ENCODE measurements around the gene MAP3K13. TPM values are rescaled to one million over a fixed set of nuclear protein-coding genes. Genes with fewer than 3 reads are reported as not detected.

The MAP3K13 gene
- total RNA-seq, 4 donors from 2014 or later: 17.2 to 42.6 (median 31.9) TPM

DNA sequence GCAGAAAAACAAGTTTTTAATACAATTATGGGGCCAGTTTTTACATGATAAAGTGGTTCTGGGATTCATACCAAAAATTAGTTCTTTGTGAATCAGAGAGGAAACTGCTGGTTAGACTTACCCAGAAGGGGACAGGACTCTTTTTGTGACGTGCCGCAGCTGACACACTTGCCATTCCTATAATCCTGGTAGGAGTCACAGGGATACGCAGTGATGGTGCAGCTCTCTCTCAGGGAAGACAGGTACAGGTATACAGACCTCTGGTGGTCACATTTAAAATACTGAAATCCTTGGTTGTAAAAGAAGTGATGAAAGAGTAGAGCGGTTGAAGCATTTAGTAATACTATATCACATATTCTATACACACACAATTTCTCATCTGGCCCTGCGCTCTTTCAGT lies 156.1 kb downstream of the MAP3K13 start:
- TF ChIP-seq, protein P1, sequence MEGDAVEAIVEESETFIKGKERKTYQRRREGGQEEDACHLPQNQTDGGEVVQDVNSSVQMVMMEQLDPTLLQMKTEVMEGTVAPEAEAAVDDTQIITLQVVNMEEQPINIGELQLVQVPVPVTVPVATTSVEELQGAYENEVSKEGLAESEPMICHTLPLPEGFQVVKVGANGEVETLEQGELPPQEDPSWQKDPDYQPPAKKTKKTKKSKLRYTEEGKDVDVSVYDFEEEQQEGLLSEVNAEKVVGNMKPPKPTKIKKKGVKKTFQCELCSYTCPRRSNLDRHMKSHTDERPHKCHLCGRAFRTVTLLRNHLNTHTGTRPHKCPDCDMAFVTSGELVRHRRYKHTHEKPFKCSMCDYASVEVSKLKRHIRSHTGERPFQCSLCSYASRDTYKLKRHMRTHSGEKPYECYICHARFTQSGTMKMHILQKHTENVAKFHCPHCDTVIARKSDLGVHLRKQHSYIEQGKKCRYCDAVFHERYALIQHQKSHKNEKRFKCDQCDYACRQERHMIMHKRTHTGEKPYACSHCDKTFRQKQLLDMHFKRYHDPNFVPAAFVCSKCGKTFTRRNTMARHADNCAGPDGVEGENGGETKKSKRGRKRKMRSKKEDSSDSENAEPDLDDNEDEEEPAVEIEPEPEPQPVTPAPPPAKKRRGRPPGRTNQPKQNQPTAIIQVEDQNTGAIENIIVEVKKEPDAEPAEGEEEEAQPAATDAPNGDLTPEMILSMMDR (IDR thresholded peaks at IDR 0.05): no peak
- TF ChIP-seq POLR2A (IDR thresholded peaks at IDR 0.05) (no peak), EP300 (IDR thresholded peaks at IDR 0.05; ENCODE audit: low read depth) (no peak), POLR2AphosphoS5 (IDR thresholded peaks at IDR 0.05) (no peak)
- intact Hi-C loops (cut with DNase I; ENCODE audit: low total_unique reads) (no loop called here), in situ Hi-C loops (cut with MboI; ENCODE audit: low pct_ligation_motif_present in 1 of 4, low pct_unique_long_range_greater_than_20kb in 1 of 4, low sequenced_read_pairs in 3 of 4) (no loop called here)
- 84 to 93% methylated on average over 5 of the region's 5 CpGs for WGBS, 2 donors (ENCODE audit: low coverage in 1 of 2)
- Histone ChIP-seq H3K36me3 (peaks cover 0 to 16% (median 6%) of the 10 kb centered on the region in 4 donors), H3K4me1 (no peaks in the 10 kb centered on the region), H3K27ac (no peak overlapping the region), H3K9me3 (no peaks in the 10 kb centered on the region), H3K27me3 (no peaks in the 10 kb centered on the region), H3K4me3 (no peak overlapping the region)
- DNase-seq: no peak

DNA sequence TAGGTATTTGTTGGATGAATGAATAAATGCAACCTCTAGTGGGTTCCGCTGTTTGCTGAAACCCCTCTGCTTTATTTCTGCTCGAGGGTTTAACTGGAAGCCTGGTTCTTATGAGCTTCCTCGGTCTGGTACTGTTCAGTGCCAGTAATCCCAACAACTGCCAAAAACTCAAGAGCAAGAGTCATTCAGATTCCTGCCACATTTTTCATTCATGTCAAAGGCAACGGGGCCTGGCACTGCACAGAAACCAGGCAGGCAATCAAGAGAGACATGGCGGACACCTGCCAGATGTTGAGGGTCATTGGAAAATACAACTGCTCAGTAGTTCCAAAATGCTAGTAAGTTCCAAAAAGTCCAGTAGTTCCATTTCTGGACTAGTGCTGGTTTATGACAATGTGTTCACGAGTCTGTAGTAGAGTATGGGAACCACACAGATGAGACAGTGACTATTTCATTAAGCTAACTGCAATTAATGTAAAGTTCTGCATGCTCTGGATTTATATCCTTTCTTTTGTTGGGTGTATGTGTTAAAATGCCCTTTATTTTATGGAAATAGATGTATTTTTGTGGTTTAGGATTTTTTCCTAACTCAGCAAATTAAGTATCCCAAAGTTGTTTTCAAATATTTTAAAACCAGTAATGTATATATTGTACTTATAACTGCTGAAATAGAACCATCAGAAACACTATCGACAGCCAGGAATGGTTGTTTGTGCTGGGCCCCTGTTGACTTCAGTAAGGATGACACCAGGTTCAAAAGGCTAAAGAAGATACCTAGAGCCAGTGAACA lies 158.6 kb downstream of the MAP3K13 start:
- no peaks in the 10 kb centered on the region for H3K9me3 ChIP-seq
- H3K4me3 ChIP-seq: no peak overlapping the region
- H3K27ac ChIP-seq: no peak overlapping the region
- intact Hi-C loops (cut with DNase I; ENCODE audit: low total_unique reads) (no loop called here), in situ Hi-C loops (cut with MboI; ENCODE audit: low pct_ligation_motif_present in 1 of 4, low pct_unique_long_range_greater_than_20kb in 1 of 4, low sequenced_read_pairs in 3 of 4) (no loop called here)
- DNase-seq: no peak
- peaks cover 0 to 16% (median 6%) of the 10 kb centered on the region in 4 donors for H3K36me3 ChIP-seq
- no peaks in the 10 kb centered on the region for H3K27me3 ChIP-seq
- no peaks in the 10 kb centered on the region for H3K4me1 ChIP-seq
- 88 to 89% methylated on average over 6 to 7 of the region's 7 CpGs for WGBS, 2 donors (ENCODE audit: low coverage in 1 of 2)
- TF ChIP-seq EP300 (IDR thresholded peaks at IDR 0.05; ENCODE audit: low read depth): no peak
- no peak for TF ChIP-seq POLR2A (IDR thresholded peaks at IDR 0.05)
- TF ChIP-seq POLR2AphosphoS5 (IDR thresholded peaks at IDR 0.05): no peak
- TF ChIP-seq, protein P1 (IDR thresholded peaks at IDR 0.05): no peak

DNA sequence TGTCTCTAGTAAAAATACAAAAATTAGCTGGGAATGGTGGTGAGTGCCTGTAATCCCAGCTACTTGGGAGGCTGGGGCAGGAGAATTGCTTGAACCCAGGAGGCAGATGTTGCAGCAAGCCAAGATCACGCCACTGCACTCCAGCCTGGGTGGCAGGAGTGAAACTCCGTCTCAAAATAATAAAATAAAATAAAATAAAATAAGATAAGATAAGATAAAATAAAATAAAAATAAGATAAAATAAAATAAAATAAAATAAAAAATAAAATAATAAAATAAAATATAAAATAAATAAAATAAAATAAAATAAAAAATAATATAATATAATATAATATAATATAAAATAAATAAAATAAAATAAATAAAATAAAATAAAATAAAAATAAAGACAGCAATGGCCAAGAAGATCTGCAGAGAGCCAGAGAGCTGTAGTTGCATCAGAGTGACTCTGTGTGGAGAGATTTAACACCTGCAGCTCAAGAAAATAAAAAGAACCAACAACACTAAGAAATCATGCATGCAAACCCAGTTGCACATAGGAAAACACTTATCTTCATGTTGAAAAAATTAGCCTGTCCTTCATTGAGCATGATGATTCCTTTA lies 163.5 kb downstream of the MAP3K13 start:
- no peak for TF ChIP-seq EP300 (IDR thresholded peaks at IDR 0.05; ENCODE audit: low read depth)
- no peak for DNase-seq
- Histone ChIP-seq H3K27me3 (no peaks in the 10 kb centered on the region), H3K36me3 (peaks cover 0 to 5% (median 0%) of the 10 kb centered on the region in 4 donors), H3K9me3 (no peaks in the 10 kb centered on the region), H3K4me3 (no peak overlapping the region), H3K4me1 (no peaks in the 10 kb centered on the region), H3K27ac (no peak overlapping the region)
- 82% methylated on average over 2 of the region's 2 CpGs; no CpG with 5 or more reads in 1 of the 2 donors for WGBS, 2 donors (ENCODE audit: low coverage in 1 of 2)
- intact Hi-C loops (cut with DNase I; ENCODE audit: low total_unique reads) (no loop called here), in situ Hi-C loops (cut with MboI; ENCODE audit: low pct_ligation_motif_present in 1 of 4, low pct_unique_long_range_greater_than_20kb in 1 of 4, low sequenced_read_pairs in 3 of 4) (no loop called here)

DNA sequence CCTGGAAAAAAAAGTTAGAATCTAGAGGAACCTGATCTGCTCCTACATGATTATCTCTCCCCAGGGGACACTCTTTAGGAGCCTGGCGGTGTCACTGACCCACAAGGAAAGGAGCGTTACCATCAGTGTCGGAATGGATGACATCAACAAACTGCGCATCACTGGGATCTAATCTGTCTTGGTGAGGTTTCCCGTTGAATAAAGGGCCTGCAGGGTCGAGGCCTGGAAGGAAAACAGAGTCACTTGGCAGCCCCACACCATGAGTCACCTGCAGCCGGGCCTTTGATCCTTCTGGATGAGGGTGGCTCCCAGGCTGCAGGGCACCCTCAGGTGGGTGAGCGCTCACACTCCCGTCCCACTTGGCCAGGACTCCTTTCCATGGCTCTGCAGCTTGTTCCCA lies 164.4 kb downstream of the MAP3K13 start:
- Histone ChIP-seq H3K36me3 (peaks cover 0 to 5% (median 0%) of the 10 kb centered on the region in 4 donors), H3K4me1 (no peaks in the 10 kb centered on the region), H3K9me3 (no peaks in the 10 kb centered on the region), H3K27me3 (no peaks in the 10 kb centered on the region), H3K27ac (no peak overlapping the region), H3K4me3 (no peak overlapping the region)
- intact Hi-C loops (cut with DNase I; ENCODE audit: low total_unique reads): no loop called here
- DNase-seq: no peak
- TF ChIP-seq, protein P1 (IDR thresholded peaks at IDR 0.05): no peak
- TF ChIP-seq POLR2A (IDR thresholded peaks at IDR 0.05) (no peak), EP300 (IDR thresholded peaks at IDR 0.05; ENCODE audit: low read depth) (no peak), POLR2AphosphoS5 (IDR thresholded peaks at IDR 0.05) (no peak)
- 84 to 86% methylated on average over 5 to 7 of the region's 9 CpGs for WGBS, 2 donors (ENCODE audit: low coverage in 1 of 2)
- in situ Hi-C loops (cut with MboI; ENCODE audit: low pct_ligation_motif_present in 1 of 4, low pct_unique_long_range_greater_than_20kb in 1 of 4, low sequenced_read_pairs in 3 of 4): no loop called here
